Myocyte (in vitro differentiated cells): ENCODE data around the gene C11orf16. TPM values are rescaled to one million over a fixed set of nuclear protein-coding genes. Genes with fewer than 3 reads are reported as not detected.
A peak's percentile ranks its signal among the peaks of the same experiment; 100 is the strongest.
"Not testable (repeated sequence)": the region's sequence is repeated elsewhere in the genome, so short reads cannot be mapped to it uniquely, and the experiment has no call there.

Source experiments
- DNase-seq: peaks from one replicate; pipeline ENCODE4 v3.0.0-alpha.2; 2012; ENCODE audit warnings: low read depth
- total RNA-seq: library from RNA; depleted of rRNA; stranded (reverse); fragments of >200 nt; gene quantifications from 2 replicates; pipeline ENCODE4 v1.2.3, GENCODE V29; 2014

The C11orf16 gene
- total RNA-seq, 1 donor from 2014 or later, result not detected

DNA sequence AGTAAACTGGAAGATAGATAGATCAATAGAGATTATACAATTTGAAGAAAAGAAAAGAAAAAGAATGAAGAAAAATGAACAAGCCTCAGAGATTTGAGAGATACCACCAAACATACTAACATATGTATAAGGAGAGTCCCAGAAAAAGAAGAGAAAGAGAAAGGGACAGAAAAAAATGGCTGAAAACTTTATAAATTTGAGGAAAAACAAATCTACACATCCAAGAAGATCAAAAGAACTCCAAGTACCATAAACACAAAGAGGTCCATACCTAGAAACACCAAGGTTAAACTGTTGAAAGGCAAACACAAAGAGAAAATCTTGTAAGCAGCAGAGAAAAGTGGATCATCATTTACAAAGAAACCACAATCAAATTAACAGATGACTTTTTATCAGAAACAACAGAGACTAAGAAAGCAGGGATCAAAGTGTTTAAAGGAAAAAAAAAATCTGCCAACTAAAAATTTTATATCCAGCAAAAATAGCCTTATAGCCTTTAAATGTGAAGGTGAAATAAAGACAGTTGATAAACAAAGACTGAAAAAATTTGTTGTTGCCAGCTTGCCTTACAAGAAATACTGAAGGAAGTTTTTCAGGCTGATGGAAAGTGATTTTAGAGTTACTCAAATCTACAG, 33.5 kb downstream of the C11orf16 start:
- DNase-seq, result no peak

DNA sequence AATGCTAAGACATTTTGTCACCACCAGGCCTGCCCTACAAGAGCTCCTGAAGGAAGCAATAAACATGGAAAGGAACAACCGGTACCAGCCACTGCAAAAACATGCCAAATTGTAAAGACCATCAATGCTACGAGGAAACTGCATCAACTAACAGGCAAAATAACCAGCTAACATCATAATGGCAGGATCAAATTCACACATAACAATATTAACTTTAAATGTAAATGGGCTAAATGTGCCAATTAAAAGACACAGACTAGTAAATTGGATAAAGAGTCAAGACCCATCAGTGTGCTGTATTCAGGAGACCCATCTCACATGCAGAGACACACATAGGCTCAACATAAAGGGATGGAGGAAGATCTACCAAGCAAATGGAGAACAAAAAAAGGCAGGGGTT, 41.6 kb downstream of the C11orf16 start:
- DNase-seq, result not testable (repeated sequence)

DNA sequence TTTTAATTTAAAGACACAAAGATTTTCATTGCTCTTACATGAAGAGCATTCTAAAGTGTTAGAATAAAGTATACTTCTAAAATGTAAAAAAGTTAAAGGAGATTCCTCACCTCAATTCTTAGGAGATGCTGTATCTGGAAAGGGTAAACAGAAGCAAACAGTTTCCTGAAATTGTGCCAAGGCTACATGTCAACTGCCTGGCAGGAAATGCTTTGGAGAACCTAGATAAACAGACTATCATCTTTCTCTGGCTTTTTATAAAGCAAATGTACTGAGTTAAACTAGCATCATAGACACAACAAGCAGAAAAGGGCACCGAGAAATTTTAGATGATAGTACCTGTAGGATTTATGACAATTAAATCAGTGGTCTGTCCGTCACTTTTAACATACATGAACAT, 46.4 kb downstream of the C11orf16 start:
- peak; percentile 25 for DNase-seq

DNA sequence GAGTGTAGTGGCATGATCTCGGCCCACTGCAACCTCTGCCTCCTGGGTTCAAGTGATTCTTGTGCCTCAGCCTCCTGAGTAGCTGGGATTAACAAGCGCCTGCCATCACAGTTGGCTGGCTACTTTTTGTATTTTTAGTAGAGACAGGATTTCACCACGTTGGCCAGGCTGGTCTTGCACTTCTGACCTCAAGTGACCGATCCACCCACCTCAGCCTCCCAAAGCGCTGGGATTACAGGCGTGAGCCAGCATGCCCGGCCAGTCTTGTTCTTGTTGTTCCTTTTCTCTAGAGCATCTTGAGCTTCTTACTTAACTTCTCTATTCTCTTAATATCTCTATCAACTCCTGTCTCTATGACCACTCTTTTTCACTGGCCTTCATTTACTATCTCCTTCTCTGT, 51.2 kb downstream of the C11orf16 start:
- DNase-seq, result not testable (repeated sequence)

DNA sequence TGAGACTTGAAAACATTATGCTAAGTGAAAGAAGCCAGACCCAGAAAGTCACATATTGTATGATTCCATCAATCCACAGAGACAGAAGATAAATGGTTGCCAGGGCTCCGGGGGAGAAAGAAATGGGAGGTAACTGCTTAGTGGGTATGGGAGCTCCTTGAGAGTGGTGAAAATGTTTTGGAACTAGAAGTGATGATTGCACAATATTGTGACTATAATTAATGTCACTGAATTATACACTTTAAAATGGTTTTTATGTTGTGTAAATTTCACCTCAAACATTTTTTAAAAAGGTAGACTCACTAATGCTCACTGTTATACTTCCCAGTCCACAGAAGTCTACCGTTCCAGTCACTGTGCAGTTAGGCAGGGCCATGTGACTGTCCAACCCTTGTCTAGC, 54.0 kb downstream of the C11orf16 start:
- no peak for DNase-seq

DNA sequence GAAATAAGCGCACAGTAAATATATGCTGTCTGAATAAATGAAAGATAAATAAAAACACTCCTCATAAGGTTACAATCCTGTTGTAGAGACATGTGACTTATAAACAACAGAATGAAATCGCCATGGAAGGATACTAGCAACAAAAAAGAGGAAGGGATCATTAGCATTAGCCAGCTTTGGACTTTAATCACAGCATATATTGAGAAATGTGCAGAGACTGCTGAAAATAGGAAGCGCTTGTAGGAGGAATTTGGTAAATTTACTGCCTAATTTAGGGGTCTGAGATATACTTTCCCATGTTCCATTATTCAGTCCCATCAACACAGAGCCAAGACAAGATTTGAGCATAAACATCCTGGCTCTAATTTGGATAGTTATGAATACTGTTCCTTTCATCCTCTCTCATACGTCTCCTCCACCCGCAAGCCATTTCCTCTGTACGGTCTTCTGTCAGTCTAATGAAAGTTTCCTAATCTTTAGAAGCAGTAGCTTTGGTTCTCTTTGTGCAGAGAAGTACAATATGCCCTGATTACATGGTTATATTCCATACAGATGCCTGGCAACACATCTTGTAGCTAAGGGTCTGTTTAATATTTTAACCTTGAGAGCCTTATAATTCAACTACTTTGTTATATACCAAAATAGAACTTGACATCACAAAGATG, 58.9 kb downstream of the C11orf16 start:
- no peak for DNase-seq

DNA sequence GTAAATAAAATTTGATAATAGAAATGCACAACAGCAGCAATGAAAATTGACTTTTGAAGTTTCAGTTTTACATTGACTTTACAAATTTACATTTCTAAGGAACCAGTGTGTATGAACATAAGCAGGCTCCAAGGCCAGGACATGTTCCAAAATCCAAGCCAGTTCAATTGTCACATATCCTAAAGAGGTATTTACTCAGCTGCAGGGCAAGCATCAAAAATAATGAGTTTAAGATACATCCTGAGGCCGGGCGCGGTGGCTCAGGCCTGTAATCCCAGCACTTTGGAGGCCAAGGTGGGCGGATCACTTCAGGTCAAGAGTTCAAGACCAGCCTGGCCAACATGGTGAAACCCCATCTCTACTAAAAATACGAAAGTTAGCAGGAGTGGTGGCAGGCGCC, 60.8 kb downstream of the C11orf16 start:
- DNase-seq, result no peak

DNA sequence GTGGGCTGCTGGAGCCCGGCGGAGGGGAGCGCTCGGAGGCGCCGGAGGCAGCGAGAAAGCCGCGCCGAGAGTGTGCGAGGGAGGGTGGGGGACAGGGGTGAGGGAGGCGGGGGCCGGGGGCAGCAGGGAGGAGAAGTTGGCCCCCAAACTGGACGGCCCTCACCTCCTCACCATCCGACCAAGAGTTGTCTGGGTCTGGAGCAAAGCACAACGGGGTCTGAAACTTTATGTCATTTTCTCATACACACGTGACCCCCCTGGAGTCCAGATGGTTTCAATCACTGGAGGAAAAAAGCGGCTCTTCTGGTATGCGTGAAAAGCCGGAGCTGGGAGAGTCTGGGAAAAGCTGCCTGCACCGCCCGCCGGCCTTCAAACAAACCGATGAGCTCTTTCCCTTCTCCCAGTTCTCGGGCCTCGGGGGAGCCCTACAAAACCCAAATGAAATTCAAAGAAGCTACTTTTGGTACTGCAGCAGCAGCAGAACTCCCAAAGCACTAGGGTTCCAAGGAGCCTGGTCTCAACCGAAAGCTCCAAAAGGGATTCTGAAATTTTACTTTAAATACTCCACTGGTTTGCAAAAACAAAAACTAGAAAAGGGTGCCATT, 61.5 kb downstream of the C11orf16 start:
- DNase-seq, result peak; percentile 91

DNA sequence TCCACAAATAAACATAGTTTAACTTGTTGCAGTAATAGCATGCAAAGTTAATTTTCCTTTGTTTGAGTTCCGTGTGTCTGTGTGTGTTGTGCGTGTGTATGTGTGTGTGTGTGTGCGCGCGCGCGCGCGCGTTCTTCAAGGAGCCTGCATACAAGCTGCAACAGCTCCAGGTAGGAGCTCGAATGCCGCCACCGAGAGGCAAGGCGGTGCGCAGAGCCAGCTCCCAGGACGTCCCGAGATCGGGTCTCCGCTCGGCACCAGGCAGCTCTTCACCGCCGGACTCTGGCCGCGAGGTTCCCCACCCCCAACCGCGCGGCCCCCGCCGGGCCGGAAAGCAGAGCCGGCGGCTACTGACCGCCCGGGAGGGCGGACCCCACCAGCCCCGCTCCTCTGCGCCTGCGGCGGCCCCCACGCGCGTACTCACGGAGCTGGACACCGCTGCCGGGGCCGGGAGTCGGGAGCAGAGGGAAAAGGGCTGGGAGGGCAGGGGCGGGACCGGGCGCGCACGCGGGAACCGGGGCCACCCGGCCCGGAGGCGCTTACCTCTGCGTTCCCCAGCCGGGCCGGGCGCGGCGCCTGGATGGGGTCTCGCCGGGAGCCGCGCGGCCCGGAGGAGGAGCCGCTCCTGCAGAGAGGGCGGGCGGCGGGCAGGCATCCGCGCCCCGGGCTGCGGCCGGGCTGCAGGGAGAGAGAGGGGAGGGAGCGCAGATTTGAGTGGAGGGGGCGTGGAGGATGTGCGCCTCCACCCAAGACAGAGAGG, 62.2 kb downstream of the C11orf16 start:
- DNase-seq, result peak; percentile 63

Other genes starting within 250 kb of the C11orf16 start
- 95.3 and 95.5 TPM in 2 replicates for gene AKIP1, start 21.8 kb downstream of the C11orf16 start, total RNA-seq
- gene ASCL3, start 10.1 kb upstream of the C11orf16 start, total RNA-seq, result not detected in 2 replicates
- gene TMEM9B, start 31.5 kb upstream of the C11orf16 start, total RNA-seq, result 62.2 and 71.9 TPM in 2 replicates
- gene NRIP3, start 71.1 kb upstream of the C11orf16 start, total RNA-seq, result 7.0 and 13.5 TPM in 2 replicates
- gene SCUBE2, start 158.7 kb upstream of the C11orf16 start, total RNA-seq, result 1.2 and 8.4 TPM in 2 replicates